Stimulated activated naive B cell treated with anti-CD40 and anti-IgM and Interleukin-4, amounts not matched to agents 10 μg/mL and 1 μg/mL and 100 μg/mL, for 72 hours (primary cell): ENCODE results near the gene WDR53.
"Not testable (repeated sequence)": the region's sequence is repeated elsewhere in the genome, so short reads cannot be mapped to it uniquely, and the experiment has no call there.

ENCODE experiments used
- ATAC-seq, 2 donors: fragments of 150-1000 bp; cut with Tn5 transposase; replicated peaks; 2 replicates each; pipeline ENCODE4 v1.10.0; 2021; ENCODE audit warnings: moderate library complexity in 1 of 2
- DNase-seq: peaks from one replicate; pipeline ENCODE4 v3.0.0; 2021
- H3K27ac Mint-ChIP-seq: one replicate; pipeline ENCODE4 v1.8.0; 2022; ENCODE audit warnings: mild to moderate bottlenecking, mixed read lengths
- H3K27me3 Mint-ChIP-seq, 2 donors: one replicate each; pipeline ENCODE4 v1.8.0; 2022; ENCODE audit warnings: mixed read lengths in 2 of 2
- H3K36me3 Mint-ChIP-seq, 2 donors: one replicate each; pipeline ENCODE4 v1.8.0; 2022; ENCODE audit warnings: mixed read lengths in 2 of 2, mild to moderate bottlenecking in 1 of 2
- H3K4me1 Mint-ChIP-seq, 2 donors: one replicate each; pipeline ENCODE4 v1.8.0; 2022; ENCODE audit warnings: mixed read lengths in 2 of 2, mild to moderate bottlenecking in 1 of 2
- H3K4me3 Mint-ChIP-seq, 2 donors: one replicate each; pipeline ENCODE4 v1.8.0; 2022; ENCODE audit warnings: mild to moderate bottlenecking in 2 of 2, mixed read lengths in 2 of 2, moderate library complexity in 1 of 2
- H3K9me3 Mint-ChIP-seq, 2 donors: one replicate each; pipeline ENCODE4 v1.8.0; 2022; ENCODE audit warnings: mixed read lengths in 2 of 2, mild to moderate bottlenecking in 1 of 2

The WDR53 gene

DNA sequence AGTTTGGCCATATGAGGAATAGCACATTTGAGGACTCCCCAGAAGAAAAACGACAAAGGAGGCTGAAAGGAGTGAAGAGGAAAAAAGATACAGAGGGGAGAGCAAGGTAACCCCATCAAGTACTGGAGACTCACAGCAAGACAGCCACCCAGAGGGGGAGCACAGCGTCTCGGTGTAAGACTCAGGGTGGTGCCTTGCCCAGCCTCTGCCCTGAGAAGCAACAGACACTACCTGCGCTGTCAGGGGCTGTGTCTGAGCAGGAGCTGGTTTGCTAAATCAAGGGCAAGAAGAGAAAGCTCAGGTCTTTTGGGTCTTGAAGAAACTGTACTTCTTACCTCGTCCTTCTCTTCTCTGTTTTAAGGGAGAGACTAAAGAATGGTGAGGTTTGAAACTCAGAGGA, 28.0 kb upstream of the WDR53 start:
- Mint-ChIP-seq H3K4me3 (no peak overlapping the region), H3K9me3 (no peaks in the 10 kb centered on the region), H3K27ac (no peak overlapping the region), H3K36me3 (no peaks in the 10 kb centered on the region), H3K27me3 (peaks cover 16 to 20% of the 10 kb centered on the region in 2 donors), H3K4me1 (peaks cover 5 to 7% of the 10 kb centered on the region in 2 donors)
- DNase-seq (no peak), ATAC-seq (no peak)

DNA sequence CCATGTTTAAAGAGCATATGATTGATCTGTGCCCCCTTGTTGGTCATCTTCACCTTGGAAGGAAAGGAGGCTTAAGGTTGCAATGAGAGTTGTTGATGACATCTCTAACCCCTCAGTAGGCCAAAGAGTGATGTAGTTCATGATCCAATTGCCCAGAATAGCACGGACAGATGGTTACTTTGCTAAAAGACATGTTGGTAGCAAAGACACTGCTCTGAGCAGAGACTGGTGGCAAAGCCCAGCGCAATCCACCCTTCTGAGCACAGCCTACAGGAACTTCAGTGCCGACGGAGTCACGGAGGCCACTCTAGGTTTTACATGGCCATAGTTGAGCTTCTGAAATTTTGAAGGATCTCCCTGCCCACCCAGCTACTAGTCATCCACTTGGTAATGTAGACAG, 21.9 kb upstream of the WDR53 start:
- DNase-seq, result no peak
- no peak overlapping the region for H3K4me3 Mint-ChIP-seq

DNA sequence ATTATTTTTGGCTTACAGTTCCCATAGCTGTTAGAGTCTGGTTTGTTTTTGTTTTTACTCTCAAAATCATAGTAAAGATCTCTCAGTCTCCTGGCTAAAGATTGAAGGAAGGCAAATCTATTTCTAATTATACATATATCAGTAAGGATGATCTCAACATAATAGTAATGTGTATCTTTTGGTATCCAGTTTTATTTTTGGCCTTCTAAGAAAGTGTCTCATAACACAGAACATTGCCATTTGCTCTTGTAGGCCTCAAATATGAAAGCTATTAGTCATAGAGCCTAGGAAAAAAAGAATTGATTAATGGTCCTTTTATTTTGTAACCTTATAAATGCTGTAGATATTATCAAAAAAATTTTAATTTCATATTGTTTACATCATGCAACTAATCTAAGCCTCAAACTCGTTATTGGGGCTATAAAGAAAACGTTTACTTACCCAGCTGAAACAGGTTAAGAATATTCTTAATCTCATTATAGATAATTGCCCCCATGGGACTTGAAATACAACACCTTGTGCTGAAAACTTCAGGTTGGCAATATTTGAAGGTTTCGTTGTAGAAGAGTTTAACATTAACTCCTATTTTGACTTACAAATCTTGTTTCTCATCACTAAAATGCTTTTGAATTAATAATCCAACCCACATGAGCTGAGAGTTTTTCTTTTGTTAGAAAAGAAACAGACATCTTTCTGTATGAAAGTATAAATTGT, 16.8 kb upstream of the WDR53 start:
- H3K4me1 Mint-ChIP-seq, result peaks cover 1 to 5% of the 10 kb centered on the region in 2 donors
- no peak overlapping the region for H3K4me3 Mint-ChIP-seq
- no peak for DNase-seq
- no peaks in the 10 kb centered on the region for H3K27me3 Mint-ChIP-seq
- H3K9me3 Mint-ChIP-seq, result no peaks in the 10 kb centered on the region
- no peak overlapping the region for H3K27ac Mint-ChIP-seq
- H3K36me3 Mint-ChIP-seq, result peaks cover 20 to 30% of the 10 kb centered on the region in 2 donors
- ATAC-seq, result no peak

More for the DNA sequence above, 21.9 kb upstream of the WDR53 start:
- H3K27me3 Mint-ChIP-seq, result peaks cover 0 to 3% of the 10 kb centered on the region in 2 donors
- H3K4me1 Mint-ChIP-seq, result no peaks in the 10 kb centered on the region
- no peak overlapping the region for H3K27ac Mint-ChIP-seq
- no peak for ATAC-seq
- H3K36me3 Mint-ChIP-seq, result peaks cover 3 to 15% of the 10 kb centered on the region in 2 donors
- no peaks in the 10 kb centered on the region for H3K9me3 Mint-ChIP-seq

DNA sequence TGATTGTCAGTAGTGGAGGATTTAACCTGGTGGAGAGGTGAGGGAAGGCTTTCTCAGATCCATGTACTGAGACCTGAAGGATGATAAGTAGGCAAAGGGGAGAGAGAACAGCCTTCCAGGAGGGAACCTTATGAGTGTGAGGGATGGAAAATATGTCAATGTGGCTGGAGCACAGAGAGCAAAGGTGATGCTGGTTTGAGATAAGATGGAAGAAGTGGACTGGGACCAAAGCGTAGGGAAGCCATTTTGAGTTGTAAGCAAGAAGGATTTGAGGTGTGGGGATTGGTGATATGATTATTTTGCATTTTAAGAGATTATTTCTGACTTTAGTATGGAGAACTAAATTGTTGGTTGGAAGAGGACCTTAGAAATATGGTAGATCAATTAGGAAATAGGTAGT, 4.0 kb upstream of the WDR53 start:
- H3K4me1 Mint-ChIP-seq, result peaks cover 12 to 22% of the 10 kb centered on the region in 2 donors
- H3K27me3 Mint-ChIP-seq, result no peaks in the 10 kb centered on the region
- ATAC-seq (no peak), DNase-seq (no peak)
- H3K36me3 Mint-ChIP-seq, result peaks cover 0 to 6% of the 10 kb centered on the region in 2 donors
- H3K9me3 Mint-ChIP-seq, result no peaks in the 10 kb centered on the region
- no peak overlapping the region for H3K27ac Mint-ChIP-seq
- no peak overlapping the region for H3K4me3 Mint-ChIP-seq

DNA sequence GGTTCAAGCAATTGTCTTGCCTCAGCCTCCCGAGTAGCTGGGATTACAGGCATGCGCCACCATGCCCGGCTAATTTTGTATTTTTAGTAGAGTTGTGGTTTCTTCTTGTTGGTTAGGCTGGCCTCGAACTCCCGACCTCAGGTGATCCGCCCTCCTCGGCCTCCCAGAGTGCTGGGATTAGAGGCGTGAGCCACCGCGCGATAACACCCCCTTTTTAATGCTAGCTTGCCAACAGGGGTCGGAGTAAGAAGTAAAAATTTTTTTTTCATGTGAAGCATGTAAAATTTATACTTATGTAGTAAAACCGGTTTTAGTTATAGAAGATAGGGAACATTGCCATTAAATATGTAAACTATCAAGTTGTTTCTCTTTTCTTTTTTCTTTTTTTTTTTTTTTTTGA, 2.0 kb upstream of the WDR53 start:
- H3K27ac Mint-ChIP-seq, ATAC-seq, H3K36me3 Mint-ChIP-seq: not testable (repeated sequence)

DNA sequence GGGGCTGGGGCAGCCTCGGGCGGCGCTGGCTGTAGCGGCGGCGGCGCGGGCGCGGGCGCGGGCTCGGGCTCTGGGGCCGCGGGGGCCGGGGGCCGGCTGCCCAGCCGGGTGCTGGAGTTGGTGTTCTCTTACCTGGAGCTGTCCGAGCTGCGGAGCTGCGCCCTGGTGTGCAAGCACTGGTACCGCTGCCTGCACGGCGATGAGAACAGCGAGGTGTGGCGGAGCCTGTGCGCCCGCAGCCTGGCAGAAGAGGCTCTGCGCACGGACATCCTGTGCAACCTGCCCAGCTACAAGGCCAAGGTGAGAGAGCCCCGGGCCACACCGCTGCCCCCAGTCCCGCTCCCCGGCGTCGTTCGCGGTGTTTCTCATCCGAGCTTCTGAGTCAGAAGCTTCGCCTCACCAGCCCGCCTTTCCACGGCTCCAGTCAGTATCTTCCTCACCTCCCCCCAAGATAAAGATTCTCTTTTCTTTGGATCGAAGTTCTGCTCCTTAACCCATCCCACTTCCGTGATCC, 706 bp upstream of the WDR53 start:
- peak overlapping the region; percentile 89 to 97 for H3K4me3 Mint-ChIP-seq
- no peaks in the 10 kb centered on the region for H3K27me3 Mint-ChIP-seq
- peak; percentile 44 for DNase-seq
- H3K4me1 Mint-ChIP-seq, result peaks cover 11 to 30% of the 10 kb centered on the region in 2 donors
- ATAC-seq, result peak; percentile 66 to 70
- peak overlapping the region; percentile 86 for H3K27ac Mint-ChIP-seq
- peaks cover 3 to 4% of the 10 kb centered on the region in 2 donors for H3K36me3 Mint-ChIP-seq
- no peaks in the 10 kb centered on the region for H3K9me3 Mint-ChIP-seq

More for the DNA sequence above, 2.0 kb upstream of the WDR53 start:
- H3K27me3 Mint-ChIP-seq, H3K9me3 Mint-ChIP-seq, DNase-seq: not testable (repeated sequence)
- Mint-ChIP-seq H3K4me1 (peaks cover 16 to 28% of the 10 kb centered on the region in 2 donors), H3K4me3 (peak overlapping the region in 1 of 2 donors; percentile 97)

DNA sequence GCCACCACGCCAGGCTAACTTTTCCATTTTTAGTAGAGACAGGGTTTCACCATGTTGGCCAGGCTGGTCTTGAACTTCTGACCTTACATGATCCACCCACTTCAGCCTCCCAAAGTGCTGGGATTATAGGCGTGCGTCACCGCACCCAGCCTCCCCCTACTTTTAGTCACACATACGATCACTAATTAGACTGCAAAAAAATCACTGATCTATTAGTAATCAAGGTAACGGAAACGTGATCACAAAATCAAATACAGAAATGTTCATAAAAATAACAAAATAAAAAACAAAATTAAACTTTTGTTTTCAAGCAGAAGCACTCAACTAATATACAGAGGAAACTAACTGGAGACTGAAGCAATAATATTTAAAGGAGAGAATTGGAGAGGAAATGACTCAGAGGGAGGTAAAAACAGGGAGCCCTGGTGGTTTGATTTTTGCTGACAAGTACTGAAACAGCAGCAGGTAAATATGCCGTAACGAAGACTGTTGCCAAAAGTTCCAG, 4.6 kb downstream of the WDR53 start:
- Mint-ChIP-seq H3K4me3 (no peak overlapping the region), H3K27me3 (no peaks in the 10 kb centered on the region), H3K36me3 (peaks cover 8 to 21% of the 10 kb centered on the region in 2 donors), H3K4me1 (peaks cover 7 to 26% of the 10 kb centered on the region in 2 donors), H3K27ac (no peak overlapping the region), H3K9me3 (no peaks in the 10 kb centered on the region)
- ATAC-seq, result no peak
- no peak for DNase-seq

DNA sequence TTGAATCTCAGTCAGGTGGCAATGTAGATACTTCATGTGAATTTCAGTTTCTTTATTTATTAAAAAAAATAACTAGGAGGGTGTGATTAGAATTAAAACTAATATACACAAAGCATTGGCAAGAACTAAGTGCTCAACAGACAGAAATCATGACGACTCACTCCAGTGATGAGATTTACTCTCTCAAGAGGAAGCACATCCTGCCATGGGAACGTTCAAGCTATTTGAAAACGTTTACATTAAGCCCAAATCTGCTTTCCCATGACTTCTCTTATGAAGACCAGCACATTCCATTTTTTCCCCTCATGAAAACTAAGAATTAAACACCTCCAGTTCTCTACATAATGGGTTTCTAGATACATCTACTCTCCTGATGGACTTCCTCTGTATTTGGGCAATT, 8.5 kb downstream of the WDR53 start:
- no peak overlapping the region for H3K27ac Mint-ChIP-seq
- DNase-seq, result no peak
- no peaks in the 10 kb centered on the region for H3K9me3 Mint-ChIP-seq
- no peaks in the 10 kb centered on the region for H3K27me3 Mint-ChIP-seq
- ATAC-seq, result no peak
- H3K4me3 Mint-ChIP-seq, result no peak overlapping the region
- peaks cover 12 to 32% of the 10 kb centered on the region in 2 donors for H3K4me1 Mint-ChIP-seq
- peaks cover 8 to 23% of the 10 kb centered on the region in 2 donors for H3K36me3 Mint-ChIP-seq

DNA sequence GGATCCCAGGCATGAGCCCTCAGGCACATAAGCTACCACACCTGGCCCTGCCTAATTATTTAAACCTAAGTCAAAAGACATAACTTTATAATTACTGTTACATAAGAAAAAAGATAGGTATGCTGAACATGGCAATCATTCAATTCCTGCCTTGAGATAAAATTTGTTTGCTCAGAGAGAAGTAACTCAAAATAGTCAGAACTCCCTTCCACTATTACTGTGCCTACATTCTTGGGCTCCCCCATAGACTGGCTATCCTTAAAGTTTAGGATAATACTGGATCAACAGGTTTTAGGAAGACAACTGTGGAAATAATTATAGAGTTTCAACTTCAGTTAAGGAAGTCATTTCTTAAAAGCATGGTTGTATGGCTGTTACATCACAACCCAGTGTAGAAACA, 9.9 kb downstream of the WDR53 start:
- H3K9me3 Mint-ChIP-seq, result peaks cover 0 to 3% of the 10 kb centered on the region in 2 donors
- no peak for ATAC-seq
- H3K27me3 Mint-ChIP-seq, result no peaks in the 10 kb centered on the region
- H3K27ac Mint-ChIP-seq, result no peak overlapping the region
- no peak for DNase-seq
- peaks cover 16 to 29% of the 10 kb centered on the region in 2 donors for H3K4me1 Mint-ChIP-seq
- peaks cover 9 to 24% of the 10 kb centered on the region in 2 donors for H3K36me3 Mint-ChIP-seq
- no peak overlapping the region for H3K4me3 Mint-ChIP-seq

DNA sequence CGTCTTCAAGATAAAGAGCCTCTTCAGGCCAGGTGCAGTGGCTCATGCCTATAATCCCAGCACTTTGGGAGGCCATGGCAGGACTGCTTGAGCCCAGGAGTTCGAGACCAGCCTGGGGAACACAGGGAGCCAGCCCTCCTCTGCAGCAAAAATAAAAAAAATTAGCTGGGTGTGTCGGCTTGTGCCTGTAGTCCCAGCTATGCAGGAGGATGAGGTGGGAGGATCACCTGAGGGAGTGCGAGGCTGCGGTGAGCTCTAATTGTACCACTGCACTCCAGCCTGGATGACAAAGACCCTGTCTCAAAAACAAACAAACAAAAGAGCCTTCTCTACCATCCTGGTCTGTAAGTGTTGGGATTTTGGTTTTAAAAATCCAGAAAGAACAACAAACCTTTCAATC, 11.1 kb downstream of the WDR53 start:
- H3K4me3 Mint-ChIP-seq, result no peak overlapping the region

DNA sequence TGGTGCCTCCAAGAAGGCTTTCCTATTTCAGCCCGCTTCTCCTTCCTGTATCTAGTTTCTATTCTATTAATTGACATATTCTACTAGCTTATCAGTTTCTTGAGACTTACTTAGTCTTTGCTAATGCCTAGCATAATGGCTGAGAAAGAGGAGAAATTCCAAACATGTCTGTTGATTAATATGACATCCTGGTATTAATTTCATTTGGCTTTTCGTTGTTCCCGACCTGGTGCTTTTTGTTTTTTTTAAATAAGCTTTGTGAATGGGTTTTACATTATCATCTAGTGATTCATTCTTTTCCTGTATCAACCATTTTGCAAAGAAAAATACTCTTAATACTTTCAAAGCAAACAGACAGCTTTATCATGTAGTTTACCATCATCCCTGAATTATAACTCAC, 13.1 kb downstream of the WDR53 start:
- no peaks in the 10 kb centered on the region for H3K27me3 Mint-ChIP-seq
- peak overlapping the region; percentile 22 for H3K27ac Mint-ChIP-seq
- H3K9me3 Mint-ChIP-seq, result peaks cover 1 to 5% of the 10 kb centered on the region in 2 donors
- ATAC-seq, result no peak
- no peak overlapping the region for H3K4me3 Mint-ChIP-seq
- H3K4me1 Mint-ChIP-seq, result peaks cover 16 to 26% of the 10 kb centered on the region in 2 donors
- DNase-seq, result no peak
- H3K36me3 Mint-ChIP-seq, result peaks cover 12 to 21% of the 10 kb centered on the region in 2 donors

More for the DNA sequence above, 11.1 kb downstream of the WDR53 start:
- Mint-ChIP-seq H3K4me1 (peaks cover 16 to 29% of the 10 kb centered on the region in 2 donors), H3K27ac (peak overlapping the region; percentile 26), H3K9me3 (peaks cover 0 to 3% of the 10 kb centered on the region in 2 donors), H3K27me3 (no peaks in the 10 kb centered on the region), H3K36me3 (peaks cover 9 to 24% of the 10 kb centered on the region in 2 donors)
- DNase-seq (no peak), ATAC-seq (peak in 1 of 2 donors; percentile 10)

DNA sequence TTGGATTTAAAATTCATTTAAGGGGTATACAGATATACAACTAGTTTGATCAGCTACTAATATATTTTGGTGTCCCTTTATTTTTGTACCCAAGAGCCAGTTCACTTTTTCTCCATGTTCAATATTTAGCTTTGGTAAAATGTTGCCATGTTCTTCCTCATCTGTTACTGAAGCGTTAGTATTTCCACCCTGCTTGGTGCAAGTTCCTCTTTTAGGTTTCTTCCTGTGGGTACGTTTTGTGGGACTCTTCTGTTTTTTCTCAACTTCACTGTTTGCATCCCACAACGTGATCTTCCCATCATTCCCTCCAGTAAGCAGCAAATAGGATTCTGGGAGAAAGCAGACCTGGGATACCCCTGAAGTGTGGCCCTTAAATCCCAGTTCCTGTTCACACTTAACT, 14.1 kb downstream of the WDR53 start:
- Mint-ChIP-seq H3K36me3 (peaks cover 12 to 17% of the 10 kb centered on the region in 2 donors), H3K4me3 (peak overlapping the region; percentile 47 to 48), H3K27me3 (no peaks in the 10 kb centered on the region), H3K4me1 (peaks cover 14 to 23% of the 10 kb centered on the region in 2 donors), H3K27ac (peak overlapping the region; percentile 72), H3K9me3 (peaks cover 10 to 11% of the 10 kb centered on the region in 2 donors)
- ATAC-seq (peak; percentile 52 to 67), DNase-seq (no peak)

DNA sequence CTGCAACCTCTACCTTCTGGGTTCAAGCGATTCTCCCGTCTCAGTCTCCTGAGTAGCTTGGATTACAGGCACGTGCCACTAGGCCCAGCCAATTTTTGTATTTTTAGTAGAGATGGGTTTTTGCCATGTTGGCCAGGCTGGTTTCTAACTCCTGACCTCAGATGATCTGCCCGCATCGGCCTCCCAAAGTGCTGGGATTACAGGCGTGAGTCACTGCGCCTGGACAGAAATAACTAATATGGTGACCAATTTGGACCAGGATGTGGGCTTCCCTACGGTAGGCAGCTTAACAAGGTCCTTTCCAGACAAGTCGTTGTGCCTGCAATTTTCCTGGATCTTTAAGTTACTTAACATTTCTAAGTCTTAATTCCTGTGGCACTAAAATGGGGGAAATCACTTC, 14.8 kb downstream of the WDR53 start:
- Mint-ChIP-seq H3K4me3 (no peak overlapping the region), H3K4me1 (peaks cover 14 to 23% of the 10 kb centered on the region in 2 donors), H3K36me3 (peaks cover 11 to 14% of the 10 kb centered on the region in 2 donors), H3K27me3 (no peaks in the 10 kb centered on the region), H3K27ac (no peak overlapping the region), H3K9me3 (peaks cover 12% of the 10 kb centered on the region in 2 donors)
- DNase-seq (no peak), ATAC-seq (no peak)

DNA sequence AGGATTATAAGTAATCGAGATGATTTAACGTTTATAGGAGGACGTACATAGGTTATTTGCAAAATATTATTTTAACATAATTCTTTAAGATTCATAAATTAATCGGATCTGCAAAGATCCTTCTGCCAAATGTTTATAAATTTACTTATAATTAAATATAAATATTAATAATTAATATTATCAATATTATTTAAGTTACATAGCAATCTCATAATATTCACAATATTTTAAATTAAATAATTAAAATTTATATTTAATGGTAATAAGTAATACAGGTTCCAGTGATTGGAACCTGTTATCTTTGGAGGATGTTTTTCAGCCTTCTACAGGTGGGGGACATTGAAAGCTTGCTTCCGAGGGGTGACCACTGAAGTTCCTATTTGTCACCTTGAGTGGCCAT, 16.1 kb downstream of the WDR53 start:
- no peak for ATAC-seq
- Mint-ChIP-seq H3K36me3 (peaks cover 17 to 19% of the 10 kb centered on the region in 2 donors), H3K27me3 (no peaks in the 10 kb centered on the region), H3K9me3 (peaks cover 17% of the 10 kb centered on the region in 2 donors), H3K27ac (no peak overlapping the region), H3K4me1 (peaks cover 14 to 22% of the 10 kb centered on the region in 2 donors), H3K4me3 (no peak overlapping the region)
- DNase-seq, result no peak

DNA sequence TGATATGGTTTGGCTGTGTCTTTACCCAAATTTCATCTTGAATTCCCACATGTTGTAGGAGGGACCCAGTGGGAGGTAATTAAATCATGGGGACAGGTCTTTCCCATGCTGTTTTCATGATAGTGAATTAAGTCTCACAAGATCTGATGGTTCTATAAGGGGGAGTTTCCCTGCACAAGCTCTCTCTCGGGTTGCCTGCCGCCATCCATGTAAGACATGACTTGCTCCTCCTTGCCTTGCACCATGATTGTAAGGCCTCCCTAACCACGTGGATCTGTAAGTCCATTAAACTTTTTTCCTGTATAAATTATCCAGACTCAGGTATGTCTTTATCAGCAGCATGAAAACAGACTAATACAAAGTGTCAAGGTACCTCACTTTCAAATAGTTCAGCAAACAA, 18.2 kb downstream of the WDR53 start:
- Mint-ChIP-seq H3K36me3 (peaks cover 15 to 17% of the 10 kb centered on the region in 2 donors), H3K4me1 (peaks cover 7 to 11% of the 10 kb centered on the region in 2 donors), H3K9me3 (peaks cover 17% of the 10 kb centered on the region in 2 donors)
- H3K27me3 Mint-ChIP-seq, ATAC-seq, DNase-seq, H3K4me3 Mint-ChIP-seq, H3K27ac Mint-ChIP-seq: not testable (repeated sequence)
